ENCODE results near the gene ANKRD22.

- TF ChIP-seq, protein P1, sequence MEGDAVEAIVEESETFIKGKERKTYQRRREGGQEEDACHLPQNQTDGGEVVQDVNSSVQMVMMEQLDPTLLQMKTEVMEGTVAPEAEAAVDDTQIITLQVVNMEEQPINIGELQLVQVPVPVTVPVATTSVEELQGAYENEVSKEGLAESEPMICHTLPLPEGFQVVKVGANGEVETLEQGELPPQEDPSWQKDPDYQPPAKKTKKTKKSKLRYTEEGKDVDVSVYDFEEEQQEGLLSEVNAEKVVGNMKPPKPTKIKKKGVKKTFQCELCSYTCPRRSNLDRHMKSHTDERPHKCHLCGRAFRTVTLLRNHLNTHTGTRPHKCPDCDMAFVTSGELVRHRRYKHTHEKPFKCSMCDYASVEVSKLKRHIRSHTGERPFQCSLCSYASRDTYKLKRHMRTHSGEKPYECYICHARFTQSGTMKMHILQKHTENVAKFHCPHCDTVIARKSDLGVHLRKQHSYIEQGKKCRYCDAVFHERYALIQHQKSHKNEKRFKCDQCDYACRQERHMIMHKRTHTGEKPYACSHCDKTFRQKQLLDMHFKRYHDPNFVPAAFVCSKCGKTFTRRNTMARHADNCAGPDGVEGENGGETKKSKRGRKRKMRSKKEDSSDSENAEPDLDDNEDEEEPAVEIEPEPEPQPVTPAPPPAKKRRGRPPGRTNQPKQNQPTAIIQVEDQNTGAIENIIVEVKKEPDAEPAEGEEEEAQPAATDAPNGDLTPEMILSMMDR (IDR thresholded peaks at IDR 0.05; ENCODE audit: low read length): no peak
- TF ChIP-seq EZH2 (optimal IDR thresholded peaks at IDR 0.05; ENCODE audit: low read depth, low read length): no peak
These were observed 20.9 kb downstream of the ANKRD22 start for GRCh38 chr10:88830643-88831268.
